ENCODE data around the gene UBE4B. TPM values are rescaled to one million over a fixed set of nuclear protein-coding genes. Genes with fewer than 3 reads are reported as not detected.
A peak's percentile ranks its signal among the peaks of the same experiment; 100 is the strongest.

UBE4B gene
- total and polyA plus RNA-seq, 9 of the 15 experiments (the other 6 are each of a cell fraction or from before 2014, with no cell fraction given): 11.7 to 73.7 (median 40.1) TPM

GRCh38 chr1:10074059-10074851 lies 41.5 kb downstream of the UBE4B start (continued):
- TF ChIP-seq, protein P1, sequence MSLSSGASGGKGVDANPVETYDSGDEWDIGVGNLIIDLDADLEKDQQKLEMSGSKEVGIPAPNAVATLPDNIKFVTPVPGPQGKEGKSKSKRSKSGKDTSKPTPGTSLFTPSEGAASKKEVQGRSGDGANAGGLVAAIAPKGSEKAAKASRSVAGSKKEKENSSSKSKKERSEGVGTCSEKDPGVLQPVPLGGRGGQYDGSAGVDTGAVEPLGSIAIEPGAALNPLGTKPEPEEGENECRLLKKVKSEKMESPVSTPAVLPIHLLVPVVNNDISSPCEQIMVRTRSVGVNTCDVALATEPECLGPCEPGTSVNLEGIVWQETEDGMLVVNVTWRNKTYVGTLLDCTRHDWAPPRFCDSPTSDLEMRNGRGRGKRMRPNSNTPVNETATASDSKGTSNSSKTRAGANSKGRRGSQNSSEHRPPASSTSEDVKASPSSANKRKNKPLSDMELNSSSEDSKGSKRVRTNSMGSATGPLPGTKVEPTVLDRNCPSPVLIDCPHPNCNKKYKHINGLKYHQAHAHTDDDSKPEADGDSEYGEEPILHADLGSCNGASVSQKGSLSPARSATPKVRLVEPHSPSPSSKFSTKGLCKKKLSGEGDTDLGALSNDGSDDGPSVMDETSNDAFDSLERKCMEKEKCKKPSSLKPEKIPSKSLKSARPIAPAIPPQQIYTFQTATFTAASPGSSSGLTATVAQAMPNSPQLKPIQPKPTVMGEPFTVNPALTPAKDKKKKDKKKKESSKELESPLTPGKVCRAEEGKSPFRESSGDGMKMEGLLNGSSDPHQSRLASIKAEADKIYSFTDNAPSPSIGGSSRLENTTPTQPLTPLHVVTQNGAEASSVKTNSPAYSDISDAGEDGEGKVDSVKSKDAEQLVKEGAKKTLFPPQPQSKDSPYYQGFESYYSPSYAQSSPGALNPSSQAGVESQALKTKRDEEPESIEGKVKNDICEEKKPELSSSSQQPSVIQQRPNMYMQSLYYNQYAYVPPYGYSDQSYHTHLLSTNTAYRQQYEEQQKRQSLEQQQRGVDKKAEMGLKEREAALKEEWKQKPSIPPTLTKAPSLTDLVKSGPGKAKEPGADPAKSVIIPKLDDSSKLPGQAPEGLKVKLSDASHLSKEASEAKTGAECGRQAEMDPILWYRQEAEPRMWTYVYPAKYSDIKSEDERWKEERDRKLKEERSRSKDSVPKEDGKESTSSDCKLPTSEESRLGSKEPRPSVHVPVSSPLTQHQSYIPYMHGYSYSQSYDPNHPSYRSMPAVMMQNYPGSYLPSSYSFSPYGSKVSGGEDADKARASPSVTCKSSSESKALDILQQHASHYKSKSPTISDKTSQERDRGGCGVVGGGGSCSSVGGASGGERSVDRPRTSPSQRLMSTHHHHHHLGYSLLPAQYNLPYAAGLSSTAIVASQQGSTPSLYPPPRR (CRISPR knock-in tag; IDR thresholded peaks at IDR 0.05; ENCODE audit: borderline replicate concordance): 0 out of 2 replicates have a peak, but pooled peaks have one; percentile 68
- TF ChIP-seq GABPA (tag; conservative IDR thresholded peaks at IDR 0.05; ENCODE audit: low read depth) (peak; percentile 51), DNMT1 (IDR thresholded peaks at IDR 0.05) (0 out of 2 replicates have a peak, but pooled peaks have one; percentile 10), DPF2 (IDR thresholded peaks at IDR 0.05) (peak; percentile 56), TCF3 (CRISPR knock-in tag; IDR thresholded peaks at IDR 0.05) (0 out of 2 replicates have a peak, but pooled peaks have one; percentile 5), ARNT (IDR thresholded peaks at IDR 0.05) (no peak), FIP1L1 (IDR thresholded peaks at IDR 0.05; ENCODE audit: low read depth, low read length, poor library complexity, severe bottlenecking) (no peak), BACH1 (tag; IDR thresholded peaks at IDR 0.05) (peak; percentile 71; the same call in 1 of the 2 replicates), ZNF311 (CRISPR knock-in tag; IDR thresholded peaks at IDR 0.05) (no peak), SMAD4 (CRISPR knock-in tag; conservative IDR thresholded peaks at IDR 0.05) (peak; percentile 83), CXXC5 (CRISPR knock-in tag; IDR thresholded peaks at IDR 0.05) (peak; percentile 14; the same call in 1 of the 2 replicates), ZBTB1 (CRISPR knock-in tag; IDR thresholded peaks at IDR 0.05; ENCODE audit: borderline replicate concordance, low read depth) (peak; percentile 79; the same call in 1 of the 2 replicates), RAD21 (CRISPR knock-in tag; conservative IDR thresholded peaks at IDR 0.05 in 1 of 2, IDR thresholded peaks at IDR 0.05 in 1 of 2) (peak in 1 of 2 experiments; percentile 4; a peak in 1 of 4 replicates), FOXA3 (CRISPR knock-in tag; conservative IDR thresholded peaks at IDR 0.05 in 1 of 2, IDR thresholded peaks at IDR 0.05 in 1 of 2) (no peak)
- TF ChIP-seq, protein P2, sequence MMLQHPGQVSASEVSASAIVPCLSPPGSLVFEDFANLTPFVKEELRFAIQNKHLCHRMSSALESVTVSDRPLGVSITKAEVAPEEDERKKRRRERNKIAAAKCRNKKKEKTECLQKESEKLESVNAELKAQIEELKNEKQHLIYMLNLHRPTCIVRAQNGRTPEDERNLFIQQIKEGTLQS (IDR thresholded peaks at IDR 0.05): peak; percentile 55; the same call in 1 of the 2 replicates
- TF ChIP-seq, protein P2 (CRISPR knock-in tag; conservative IDR thresholded peaks at IDR 0.05): 0 out of 2 replicates have a peak, but pooled peaks have one; percentile 29
- TF ChIP-seq, protein P3, sequence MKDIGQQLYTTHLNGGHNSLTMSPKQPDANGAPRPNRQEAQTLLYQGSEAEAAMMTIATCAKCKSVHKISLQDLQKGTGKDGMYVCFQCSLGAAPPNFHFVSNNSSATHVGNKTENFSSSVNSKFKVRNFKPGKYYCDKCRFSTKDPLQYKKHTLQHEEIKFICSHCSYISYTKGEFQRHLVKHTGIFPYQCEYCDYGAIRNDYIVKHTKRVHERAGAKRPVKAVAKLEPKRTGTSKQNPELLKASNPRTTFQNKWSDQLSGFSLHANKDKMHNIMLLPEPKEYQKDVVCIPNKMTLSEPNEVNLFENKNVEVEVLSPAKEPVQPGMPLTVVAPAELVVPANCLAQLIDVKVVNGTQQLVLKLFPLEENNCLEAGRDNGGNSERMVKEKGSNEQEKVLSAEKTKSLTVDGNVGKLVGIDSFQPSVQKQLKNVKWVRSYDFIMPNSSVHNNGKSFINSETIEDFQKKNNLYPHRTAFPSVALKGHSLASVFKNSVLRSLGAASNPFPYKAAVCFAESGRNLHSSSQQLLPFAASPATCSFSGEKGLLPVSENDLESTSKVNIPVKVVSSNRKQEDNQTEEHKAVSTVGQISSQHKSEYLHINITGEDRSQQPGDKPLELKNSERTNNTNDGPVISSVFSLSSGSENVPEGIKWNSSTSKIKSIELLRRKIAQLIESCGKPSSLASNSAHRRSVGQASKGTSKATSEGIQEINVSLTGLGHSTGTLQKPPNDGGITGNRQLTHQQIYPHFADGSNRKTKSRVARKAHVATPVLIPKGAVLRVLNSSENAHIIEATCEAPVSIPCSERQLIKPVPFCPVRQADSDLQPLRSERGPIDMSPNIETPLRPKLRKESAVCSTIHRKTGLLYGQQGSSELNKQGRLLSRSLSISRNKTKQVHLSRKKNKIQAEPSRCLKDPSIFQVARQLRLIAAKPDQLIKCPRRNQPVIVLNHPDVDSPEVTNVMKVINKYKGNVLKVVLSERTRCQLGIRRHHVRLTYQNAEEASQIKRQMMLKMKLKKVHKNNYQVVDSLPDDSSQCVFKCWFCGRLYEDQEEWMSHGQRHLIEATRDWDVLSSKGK (CRISPR knock-in tag; IDR thresholded peaks at IDR 0.05): no peak

Data from K562 (cell line).